Gastroesophageal sphincter (tissue), 3 donors: ENCODE results near the gene DUSP5.

Experiments used
- POLR2A ChIP-seq, 2 donors: fragments of 450-650 bp; IDR thresholded peaks; one replicate each; pipeline ENCODE4 v1.6.1; 2017; ENCODE audit warnings: antibody characterized with exemption in 2 of 2, mild to moderate bottlenecking in 2 of 2, moderate library complexity in 1 of 2
- TF ChIP-seq, protein P1 (sequence below), 4 experiments: fragments of 200-600 bp in 2 of 4; fragments of 450-650 bp in 2 of 4; sonication (generic) in 1 of 4; IDR thresholded peaks; one replicate each; pipeline ENCODE4 v1.5.1; 2017 to 2019; ENCODE audit warnings: antibody characterized with exemption in 4 of 4, mild to moderate bottlenecking in 2 of 4, moderate library complexity in 2 of 4

DNA sequence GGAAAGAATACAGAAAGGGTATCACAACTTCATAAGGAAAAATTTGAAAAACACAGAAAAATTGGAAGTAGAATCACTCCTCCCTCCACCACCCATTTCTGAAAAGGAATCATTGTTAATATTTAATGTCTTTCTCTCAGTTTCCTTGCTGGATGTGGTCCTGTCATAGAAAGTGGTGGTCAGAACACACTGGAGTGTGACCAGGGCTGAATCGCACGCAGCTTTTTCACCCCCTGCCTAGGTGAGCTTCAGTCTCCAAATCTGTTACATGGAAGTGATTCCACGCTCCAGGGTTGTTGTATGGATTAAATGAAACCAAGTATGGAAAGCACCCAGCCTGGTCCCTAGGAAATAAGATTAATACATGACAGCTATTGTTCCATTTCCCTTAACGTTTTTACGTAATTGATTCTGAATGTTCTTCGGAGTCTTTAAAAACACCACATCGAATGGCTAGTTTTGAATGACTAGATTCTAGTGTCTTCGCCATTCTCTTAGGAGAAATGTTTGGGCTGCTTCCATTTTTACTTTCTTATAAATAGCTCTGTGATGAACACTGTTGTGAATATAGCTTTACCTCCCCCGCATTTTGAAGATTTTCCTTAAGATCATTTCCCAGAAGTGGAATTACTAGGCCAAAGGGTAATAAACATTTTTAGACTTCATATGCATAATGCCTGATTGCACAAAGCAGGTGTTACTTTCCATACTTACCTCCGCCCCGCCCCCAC is 10.9 kb upstream of the DUSP5 start:
- TF ChIP-seq, protein P1, sequence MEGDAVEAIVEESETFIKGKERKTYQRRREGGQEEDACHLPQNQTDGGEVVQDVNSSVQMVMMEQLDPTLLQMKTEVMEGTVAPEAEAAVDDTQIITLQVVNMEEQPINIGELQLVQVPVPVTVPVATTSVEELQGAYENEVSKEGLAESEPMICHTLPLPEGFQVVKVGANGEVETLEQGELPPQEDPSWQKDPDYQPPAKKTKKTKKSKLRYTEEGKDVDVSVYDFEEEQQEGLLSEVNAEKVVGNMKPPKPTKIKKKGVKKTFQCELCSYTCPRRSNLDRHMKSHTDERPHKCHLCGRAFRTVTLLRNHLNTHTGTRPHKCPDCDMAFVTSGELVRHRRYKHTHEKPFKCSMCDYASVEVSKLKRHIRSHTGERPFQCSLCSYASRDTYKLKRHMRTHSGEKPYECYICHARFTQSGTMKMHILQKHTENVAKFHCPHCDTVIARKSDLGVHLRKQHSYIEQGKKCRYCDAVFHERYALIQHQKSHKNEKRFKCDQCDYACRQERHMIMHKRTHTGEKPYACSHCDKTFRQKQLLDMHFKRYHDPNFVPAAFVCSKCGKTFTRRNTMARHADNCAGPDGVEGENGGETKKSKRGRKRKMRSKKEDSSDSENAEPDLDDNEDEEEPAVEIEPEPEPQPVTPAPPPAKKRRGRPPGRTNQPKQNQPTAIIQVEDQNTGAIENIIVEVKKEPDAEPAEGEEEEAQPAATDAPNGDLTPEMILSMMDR (IDR thresholded peaks at IDR 0.05) = no peak
- no peak for TF ChIP-seq POLR2A (IDR thresholded peaks at IDR 0.05)
